ENCODE data around the gene TIMM23.

- TF ChIP-seq CTCF (IDR thresholded peaks at IDR 0.05) (no peak), POLR2A (IDR thresholded peaks at IDR 0.05) (no peak)
Observed at GRCh38 chr10:46029461-46030030, 57.3 kb downstream of the TIMM23 start.
